ENCODE results near the gene USP3. TPM values are rescaled to one million over a fixed set of nuclear protein-coding genes. Genes with fewer than 3 reads are reported as not detected.
"Not testable (repeated sequence)": the region's sequence is repeated elsewhere in the genome, so short reads cannot be mapped to it uniquely, and the experiment has no call there.

Gene USP3
- total and polyA plus RNA-seq, 9 of the 15 experiments (the other 6 are each of a cell fraction or from before 2014, with no cell fraction given) = 17.3 to 54.3 (median 34.8) TPM

- in situ Hi-C loops (cut with MboI); POLR2A ChIA-PET; DNase-seq (ENCODE audit: extremely low read depth in 1 of 4, low spot score in 3 of 4); H3K4me1 ChIP-seq (replicated peaks in 1 of 2; ENCODE audit: control insufficient read depth in 2 of 2, insufficient read depth in 2 of 2, low read length in 2 of 2); H4K20me1 ChIP-seq (replicated peaks; ENCODE audit: control insufficient read depth, insufficient read depth, low read length); H3K27me3 ChIP-seq (ENCODE audit: control insufficient read depth in 2 of 2, insufficient read depth in 2 of 2, low read length in 2 of 2); H3K4me2 ChIP-seq (ENCODE audit: insufficient read depth, low read length); H3K9ac ChIP-seq (ENCODE audit: insufficient read depth in 1 of 2, low read depth in 2 of 2, low read length in 2 of 2); CTCF ChIA-PET (ENCODE audit: low intra/inter-chr PET ratio); FAIRE-seq; H3K9me3 ChIP-seq (replicated peaks; ENCODE audit: control insufficient read depth, insufficient read depth, low read depth, low read length); intact Hi-C loops (cut with micrococcal nuclease); H3K27ac ChIP-seq (ENCODE audit: extremely low read depth, low read depth, low read length); H2AFZ ChIP-seq (ENCODE audit: low read depth, low read length); BruUV-seq (replicated peaks); H3K4me3 ChIP-seq; H3K79me2 ChIP-seq (ENCODE audit: control insufficient read depth, insufficient read depth, low read length); H3K9me1 ChIP-seq (ENCODE audit: control insufficient read depth, insufficient read depth, low read length); ATAC-seq: not testable (repeated sequence)
- WGBS (ENCODE audit: insufficient coverage, low coverage, missing lambda C conversion rate) = no CpG with 5 or more reads among the region's 2 CpGs
- peak; percentile 95 for TF ChIP-seq ZNF507 (tag; conservative IDR thresholded peaks at IDR 0.05)
- H3K36me3 ChIP-seq (ENCODE audit: control insufficient read depth, insufficient read depth, low read length) = peaks cover 51% of the 10 kb centered on the region
These were observed 116.4 kb downstream of the USP3 start for GRCh38 chr15:63620760-63621159.

- CTCF ChIA-PET (ENCODE audit: low intra/inter-chr PET ratio) = no interaction called here
- Histone ChIP-seq H4K20me1 (replicated peaks; ENCODE audit: control insufficient read depth, insufficient read depth, low read length) (no peaks in the 10 kb centered on the region), H2AFZ (ENCODE audit: low read depth, low read length) (no peak overlapping the region), H3K27me3 (ENCODE audit: control insufficient read depth in 2 of 2, insufficient read depth in 2 of 2, low read length in 2 of 2) (no peaks in the 10 kb centered on the region), H3K79me2 (ENCODE audit: control insufficient read depth, insufficient read depth, low read length) (no peaks in the 10 kb centered on the region), H3K9me1 (ENCODE audit: control insufficient read depth, insufficient read depth, low read length) (no peaks in the 10 kb centered on the region), H3K4me1 (replicated peaks in 1 of 2; ENCODE audit: control insufficient read depth in 2 of 2, insufficient read depth in 2 of 2, low read length in 2 of 2) (no peaks in the 10 kb centered on the region), H3K4me3 (no peak overlapping the region), H3K27ac (ENCODE audit: extremely low read depth, low read depth, low read length) (no peak overlapping the region), H3K4me2 (ENCODE audit: insufficient read depth, low read length) (no peak overlapping the region), H3K36me3 (ENCODE audit: control insufficient read depth, insufficient read depth, low read length) (peaks cover 66% of the 10 kb centered on the region), H3K9me3 (replicated peaks; ENCODE audit: control insufficient read depth, insufficient read depth, low read depth, low read length) (no peaks in the 10 kb centered on the region), H3K9ac (ENCODE audit: insufficient read depth in 1 of 2, low read depth in 2 of 2, low read length in 2 of 2) (no peak overlapping the region)
- WGBS (ENCODE audit: insufficient coverage, low coverage, missing lambda C conversion rate) = 95% methylated on average over 8 of the region's 8 CpGs
- DNase-seq (ENCODE audit: extremely low read depth in 1 of 4, low spot score in 3 of 4) (no peak), ATAC-seq (no peak), FAIRE-seq (no peak)
- intact Hi-C loops (cut with micrococcal nuclease) (no loop called here), in situ Hi-C loops (cut with MboI) (no loop called here)
- TF ChIP-seq DIDO1 (tag; IDR thresholded peaks at IDR 0.05; ENCODE audit: low read depth) (no peak), ZNF444 (CRISPR knock-in tag; IDR thresholded peaks at IDR 0.05) (no peak), STAG1 (CRISPR knock-in tag; IDR thresholded peaks at IDR 0.05; ENCODE audit: borderline replicate concordance) (no peak), RB1 (IDR thresholded peaks at IDR 0.05; ENCODE audit: low read depth) (no peak), RNF2 (IDR thresholded peaks at IDR 0.05) (no peak), PTTG1 (tag; IDR thresholded peaks at IDR 0.05; ENCODE audit: low read depth) (no peak), SMC3 (conservative IDR thresholded peaks at IDR 0.05; ENCODE audit: insufficient read depth, low read depth, low read length) (no peak), MTA2 (IDR thresholded peaks at IDR 0.05; ENCODE audit: low read depth) (no peak)
- no TSS peak for BruUV-seq (replicated peaks)
- POLR2A ChIA-PET = interaction anchor here (0.6 to 1.3 kb wide), 3 partner anchors 9 to 12 kb away, joined by 3 to 4 read pairs (median 3); no protein-coding TSS in a partner anchor
These were observed 119.0 kb downstream of the USP3 start for GRCh38 chr15:63623232-63623969.

Data from K562 (cell line).